NB4 (cell line): ENCODE measurements around the gene FABP6.
A peak's percentile ranks its signal among the peaks of the same experiment; 100 is the strongest.

Experiments
- DNase-seq: peaks from one replicate; pipeline ENCODE4 v3.0.0; 2010; ENCODE audit warnings: low read depth
- H3K4me3 ChIP-seq: one replicate; pipeline ENCODE4 v1.5.1; 2011; ENCODE audit warnings: mild to moderate bottlenecking, low read depth, low read length, moderate library complexity
- CTCF ChIP-seq: IDR thresholded peaks from one replicate; pipeline ENCODE4 v1.5.1; 2012; ENCODE audit warnings: low read depth, low read length
- MAX ChIP-seq: IDR thresholded peaks from 2 replicates; pipeline ENCODE4 v1.6.1; 2011; ENCODE audit warnings: low read depth, low read length
- MYC ChIP-seq: IDR thresholded peaks from 2 replicates; pipeline ENCODE4 v1.6.1; 2011; ENCODE audit warnings: low read depth, low read length
- POLR2A ChIP-seq: IDR thresholded peaks from 2 replicates; pipeline ENCODE4 v1.6.1; 2011; ENCODE audit warnings: mild to moderate bottlenecking; ENCODE audit not compliant: insufficient read length; ENCODE audit errors: extremely low read depth

Gene FABP6

GRCh38 chr5:160268121-160268520 is 38.8 kb downstream of the FABP6 start:
- TF ChIP-seq CTCF (no peak), MAX (no peak), MYC (no peak), POLR2A (no peak)
- no peak for DNase-seq

GRCh38 chr5:160269017-160269416 is 39.7 kb downstream of the FABP6 start:
- H3K4me3 ChIP-seq: no peak overlapping the region
- TF ChIP-seq CTCF (no peak), POLR2A (no peak), MAX (peak; percentile 46; the same call in 1 of the 2 replicates), MYC (peak; percentile 26; the same call in 1 of the 2 replicates)
- peak; percentile 77 for DNase-seq

More at GRCh38 chr5:160268121-160268520, 38.8 kb downstream of the FABP6 start:
- H3K4me3 ChIP-seq: no peak overlapping the region

- DNase-seq: no peak
- TF ChIP-seq MAX: no peak
- no peak for TF ChIP-seq POLR2A
- TF ChIP-seq CTCF: no peak
- no peak overlapping the region for H3K4me3 ChIP-seq
These were observed 41.4 kb downstream of the FABP6 start for GRCh38 chr5:160270704-160271103.

- H3K4me3 ChIP-seq: no peak overlapping the region
- TF ChIP-seq POLR2A: no peak
- no peak for TF ChIP-seq MAX
- no peak for TF ChIP-seq MYC
- no peak for TF ChIP-seq CTCF
- peak; percentile 18 for DNase-seq
These were observed 42.1 kb downstream of the FABP6 start for GRCh38 chr5:160271396-160271795.

- DNase-seq: no peak
- H3K4me3 ChIP-seq: no peak overlapping the region
- TF ChIP-seq MAX: no peak
- TF ChIP-seq CTCF: no peak
These were observed 42.5 kb downstream of the FABP6 start for GRCh38 chr5:160271836-160272235.

- no peak overlapping the region for H3K4me3 ChIP-seq
- TF ChIP-seq POLR2A (no peak), MAX (no peak), MYC (no peak), CTCF (no peak)
- no peak for DNase-seq
These were observed 43.0 kb downstream of the FABP6 start for GRCh38 chr5:160272264-160272663.
